DND-41 (cell line): ENCODE measurements around the gene NOS2.

Experiments
- EZH2 ChIP-seq: IDR thresholded peaks from 3 replicates; pipeline ENCODE4 v1.6.1; 2012; ENCODE audit warnings: borderline replicate concordance, low read depth, mild to moderate bottlenecking, moderate library complexity, low read length, inconsistent platforms; ENCODE audit not compliant: severe bottlenecking
- TF ChIP-seq, protein P1 (sequence below): IDR thresholded peaks from 2 replicates; pipeline ENCODE4 v1.5.1; 2012; ENCODE audit warnings: borderline replicate concordance, low read length, moderate library complexity, mild to moderate bottlenecking; ENCODE audit not compliant: poor library complexity, severe bottlenecking; ENCODE audit errors: extremely low read depth

- TF ChIP-seq, protein P1, sequence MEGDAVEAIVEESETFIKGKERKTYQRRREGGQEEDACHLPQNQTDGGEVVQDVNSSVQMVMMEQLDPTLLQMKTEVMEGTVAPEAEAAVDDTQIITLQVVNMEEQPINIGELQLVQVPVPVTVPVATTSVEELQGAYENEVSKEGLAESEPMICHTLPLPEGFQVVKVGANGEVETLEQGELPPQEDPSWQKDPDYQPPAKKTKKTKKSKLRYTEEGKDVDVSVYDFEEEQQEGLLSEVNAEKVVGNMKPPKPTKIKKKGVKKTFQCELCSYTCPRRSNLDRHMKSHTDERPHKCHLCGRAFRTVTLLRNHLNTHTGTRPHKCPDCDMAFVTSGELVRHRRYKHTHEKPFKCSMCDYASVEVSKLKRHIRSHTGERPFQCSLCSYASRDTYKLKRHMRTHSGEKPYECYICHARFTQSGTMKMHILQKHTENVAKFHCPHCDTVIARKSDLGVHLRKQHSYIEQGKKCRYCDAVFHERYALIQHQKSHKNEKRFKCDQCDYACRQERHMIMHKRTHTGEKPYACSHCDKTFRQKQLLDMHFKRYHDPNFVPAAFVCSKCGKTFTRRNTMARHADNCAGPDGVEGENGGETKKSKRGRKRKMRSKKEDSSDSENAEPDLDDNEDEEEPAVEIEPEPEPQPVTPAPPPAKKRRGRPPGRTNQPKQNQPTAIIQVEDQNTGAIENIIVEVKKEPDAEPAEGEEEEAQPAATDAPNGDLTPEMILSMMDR: no peak
- TF ChIP-seq EZH2: no peak
Measured at GRCh38 chr17:27811961-27812360, 11.6 kb upstream of the NOS2 start.
